HUDEP-2 (cell line): Measurements from ENCODE around the gene SUCNR1.
A peak's percentile ranks its signal among the peaks of the same experiment; 100 is the strongest.
"Not testable (repeated sequence)": the region's sequence is repeated elsewhere in the genome, so short reads cannot be mapped to it uniquely, and the experiment has no call there.

Experiments used
- DNase-seq, 76 experiments: peaks; one replicate each; lab custom pipeline; 2025; ENCODE audit not compliant: unreplicated experiment in 76 of 76; lab: John Stamatoyannopoulos, UW

SUCNR1 gene, protein sequence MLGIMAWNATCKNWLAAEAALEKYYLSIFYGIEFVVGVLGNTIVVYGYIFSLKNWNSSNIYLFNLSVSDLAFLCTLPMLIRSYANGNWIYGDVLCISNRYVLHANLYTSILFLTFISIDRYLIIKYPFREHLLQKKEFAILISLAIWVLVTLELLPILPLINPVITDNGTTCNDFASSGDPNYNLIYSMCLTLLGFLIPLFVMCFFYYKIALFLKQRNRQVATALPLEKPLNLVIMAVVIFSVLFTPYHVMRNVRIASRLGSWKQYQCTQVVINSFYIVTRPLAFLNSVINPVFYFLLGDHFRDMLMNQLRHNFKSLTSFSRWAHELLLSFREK

DNA sequence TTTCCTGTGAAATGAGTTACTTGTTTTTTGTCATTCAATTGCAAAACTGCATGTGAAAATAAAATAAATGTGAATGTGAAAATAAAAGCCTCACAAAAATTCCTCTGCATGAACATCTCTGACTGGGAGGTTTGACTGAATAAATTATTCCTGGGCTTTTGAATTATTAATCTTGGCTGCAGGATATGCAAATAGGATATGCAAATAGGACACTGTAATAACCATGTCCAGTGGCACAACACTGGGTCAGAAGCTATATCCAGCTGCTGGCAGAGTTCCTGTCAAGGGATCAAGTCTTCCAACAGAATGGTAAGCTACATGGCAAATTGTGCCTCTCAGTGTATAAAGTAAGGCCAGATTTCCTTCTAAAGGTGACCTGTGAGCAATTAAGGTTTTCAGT is at the start of gene SUCNR1:
TSS of gene SUCNR1 (plus strand) at position 246 of the 400 bp plus-strand sequence. CDS start 6,250 bp downstream, outside the sequence.
- DNase-seq, result no peak

DNA sequence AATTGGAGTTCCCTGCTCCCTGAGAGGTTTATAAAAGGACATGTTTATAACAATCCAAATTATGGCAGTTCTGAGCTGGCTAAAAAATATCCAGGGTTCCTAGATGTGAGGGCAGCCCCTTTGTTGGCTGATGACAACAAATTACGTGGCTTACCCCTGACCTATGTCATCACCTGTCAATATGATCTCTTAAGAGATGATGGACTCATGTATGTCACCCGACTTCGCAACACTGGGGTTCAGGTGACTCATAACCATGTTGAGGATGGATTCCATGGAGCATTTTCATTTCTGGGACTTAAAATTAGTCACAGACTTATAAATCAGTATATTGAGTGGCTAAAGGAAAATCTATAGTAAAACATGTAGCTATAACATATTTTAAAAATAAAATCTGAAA is 45.6 kb upstream of the SUCNR1 start:
- DNase-seq, result no peak

DNA sequence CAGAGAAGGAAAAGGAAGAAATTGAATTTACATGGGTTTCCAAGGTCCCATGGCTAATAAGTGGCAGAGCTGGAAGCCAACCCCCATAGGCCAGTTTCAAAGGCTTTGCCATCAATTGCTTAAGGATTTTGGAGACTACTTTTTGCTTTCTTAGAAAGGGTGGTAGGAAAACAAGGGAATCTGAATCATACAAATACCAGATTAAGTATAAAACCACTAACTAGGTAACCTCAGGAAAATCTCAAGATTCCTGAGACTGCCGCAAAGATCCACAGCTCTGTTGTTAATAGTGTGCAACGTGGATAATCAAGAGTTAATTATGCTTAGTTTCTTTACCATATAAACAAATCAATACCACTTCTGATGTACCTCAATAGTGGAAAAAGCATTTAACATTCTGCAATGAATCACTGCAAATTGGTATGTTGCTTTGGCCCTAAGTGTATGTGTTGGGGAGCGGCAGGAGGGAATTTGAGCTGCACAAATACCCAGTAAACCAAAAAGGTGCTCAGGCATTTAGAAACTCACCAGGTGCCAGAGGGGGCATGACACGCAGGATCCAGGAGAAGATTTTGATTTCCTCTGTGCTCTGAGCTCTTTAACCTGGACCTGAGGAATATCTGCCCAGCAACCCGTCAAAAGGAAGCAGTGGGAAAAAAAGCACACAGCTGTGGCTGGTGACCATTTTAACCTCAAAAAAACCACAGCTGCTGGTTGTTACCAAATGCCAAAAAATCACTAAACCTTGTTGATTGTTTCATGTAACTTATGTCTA is 37.5 kb upstream of the SUCNR1 start:
- DNase-seq, result no peak

- peak in 6 of 76 experiments; percentile 2 to 38 (median 6) for DNase-seq
Measured at GRCh38 chr3:151837057-151837456, 36.4 kb upstream of the SUCNR1 start.

DNA sequence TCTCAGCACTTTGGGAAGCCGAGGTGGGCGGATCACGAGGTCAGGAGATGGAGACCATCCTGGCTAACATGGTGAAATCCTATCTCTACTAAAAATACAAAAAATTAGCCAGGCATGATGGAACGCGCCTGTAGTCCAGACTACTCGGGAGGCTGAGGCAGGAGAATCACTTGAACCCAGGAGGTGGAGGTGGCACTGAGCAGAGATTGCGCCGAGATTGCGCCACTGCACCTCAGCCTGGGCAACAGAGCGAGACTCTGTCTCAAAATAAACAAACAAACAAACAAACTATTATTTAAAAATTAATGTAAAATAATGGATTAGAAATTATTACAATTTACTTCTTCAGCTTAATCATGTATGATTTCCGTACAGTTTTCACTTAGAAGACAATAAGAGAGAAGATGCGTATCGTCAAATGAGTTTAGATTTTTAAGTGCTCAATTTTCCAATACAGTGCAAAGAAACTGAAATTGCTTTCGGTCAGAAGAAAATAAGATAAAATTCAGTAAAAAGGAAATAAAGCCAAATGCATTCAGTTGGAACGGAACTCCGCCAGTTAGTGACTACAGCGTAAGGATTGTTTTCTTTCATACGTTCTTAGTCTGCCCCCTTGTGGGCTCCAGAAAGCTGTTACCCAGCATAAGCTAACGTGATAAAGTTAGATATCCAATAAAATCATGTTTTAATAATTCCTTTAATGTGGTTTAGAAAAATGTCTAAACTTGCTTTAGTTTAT is 34.7 kb upstream of the SUCNR1 start:
- DNase-seq, result peak in 31 of 76 experiments; percentile 1 to 62 (median 26)

DNA sequence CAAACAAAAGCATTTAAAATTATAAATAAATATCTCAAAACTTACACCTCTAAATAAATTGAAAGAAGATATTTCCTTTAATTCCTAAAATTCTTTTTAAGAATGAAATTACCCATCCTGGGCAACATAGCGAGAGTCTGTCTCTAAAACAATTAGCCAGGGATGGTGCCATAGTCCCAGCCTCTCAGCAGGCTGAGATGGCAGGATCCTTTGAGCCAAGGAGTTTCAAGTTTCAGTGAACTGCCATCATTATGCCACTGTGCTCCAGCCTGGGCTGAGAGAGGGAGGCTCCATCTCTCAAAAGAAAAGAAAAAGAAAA is 34.2 kb upstream of the SUCNR1 start:
- no peak for DNase-seq

DNA sequence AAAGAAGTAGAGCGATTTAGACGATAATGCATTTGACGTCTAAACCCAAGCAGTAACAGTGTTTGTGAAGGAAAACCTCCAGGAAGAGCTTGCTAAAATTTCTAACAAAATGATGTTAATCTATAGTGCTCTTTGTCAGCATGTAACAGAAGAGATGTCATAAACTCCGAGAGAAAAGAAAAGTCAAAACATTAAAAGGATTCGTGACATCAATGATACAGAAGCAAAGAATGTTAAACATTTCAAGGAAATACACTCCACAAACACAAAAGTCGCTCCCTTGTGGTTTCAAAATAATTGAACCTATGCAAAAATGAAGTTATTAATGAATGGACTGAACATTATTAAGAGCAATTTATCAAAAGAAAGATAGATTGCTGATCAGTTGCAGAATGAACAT is 31.6 kb upstream of the SUCNR1 start:
- DNase-seq, result no peak

- no peak for DNase-seq
Measured at GRCh38 chr3:151843275-151843674, 30.2 kb upstream of the SUCNR1 start.

GRCh38 chr3:151845306-151845905 is 28.0 kb upstream of the SUCNR1 start:
- DNase-seq, result peak in 1 of 76 experiments; percentile 3

GRCh38 chr3:151850065-151850464 is 23.4 kb upstream of the SUCNR1 start:
- DNase-seq, result not testable (repeated sequence)

- peak in 46 of 76 experiments; percentile 1 to 68 (median 24) for DNase-seq
Measured at GRCh38 chr3:151852074-151852811, 21.2 kb upstream of the SUCNR1 start.

DNA sequence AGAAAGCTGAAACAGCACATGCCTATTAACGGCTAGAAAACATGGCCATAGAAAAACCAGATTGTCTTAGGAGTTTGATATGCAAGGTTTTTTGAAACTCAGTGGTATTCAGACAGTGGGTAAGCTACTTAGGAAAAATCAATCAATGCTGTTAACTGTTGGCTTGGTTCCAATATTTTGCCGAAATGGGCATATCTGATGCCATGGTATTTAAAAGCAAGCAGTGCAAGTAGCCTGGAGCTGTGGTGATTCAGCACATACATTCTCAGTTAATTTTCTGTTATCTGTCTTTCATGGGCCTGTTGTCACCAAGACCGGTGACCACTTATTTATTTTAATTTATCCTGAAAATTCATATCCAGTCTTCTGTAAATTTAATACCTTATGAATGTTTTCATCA is 17.3 kb upstream of the SUCNR1 start:
- no peak for DNase-seq

- no peak for DNase-seq
Measured at GRCh38 chr3:151856641-151857040, 16.8 kb upstream of the SUCNR1 start.

DNA sequence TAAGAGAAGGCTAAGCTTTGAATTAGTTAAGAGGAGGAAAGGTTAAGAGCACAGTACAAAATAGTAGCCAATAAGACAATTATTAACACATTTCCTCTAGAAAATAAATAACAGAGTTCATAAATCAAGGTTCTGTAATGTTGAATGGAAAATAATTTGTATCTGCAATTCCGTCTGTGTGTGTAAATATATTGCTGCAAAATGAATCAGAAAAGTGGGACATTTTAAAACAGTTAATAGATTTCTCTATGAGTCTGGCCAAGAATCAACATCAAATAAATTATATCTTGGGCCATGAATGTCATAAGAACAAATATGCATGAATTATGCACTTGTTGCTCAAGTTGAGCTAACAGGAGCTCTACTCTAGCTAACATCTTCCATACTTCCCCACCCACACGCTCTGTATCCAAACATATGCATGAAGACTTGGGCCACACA is 14.2 kb upstream of the SUCNR1 start:
- no peak for DNase-seq

- no peak for DNase-seq
Measured at GRCh38 chr3:151859905-151860304, 13.5 kb upstream of the SUCNR1 start.

- no peak for DNase-seq
Measured at GRCh38 chr3:151863611-151864010, 9.8 kb upstream of the SUCNR1 start.

- no peak for DNase-seq
Measured at GRCh38 chr3:151864423-151865101, 8.9 kb upstream of the SUCNR1 start.

DNA sequence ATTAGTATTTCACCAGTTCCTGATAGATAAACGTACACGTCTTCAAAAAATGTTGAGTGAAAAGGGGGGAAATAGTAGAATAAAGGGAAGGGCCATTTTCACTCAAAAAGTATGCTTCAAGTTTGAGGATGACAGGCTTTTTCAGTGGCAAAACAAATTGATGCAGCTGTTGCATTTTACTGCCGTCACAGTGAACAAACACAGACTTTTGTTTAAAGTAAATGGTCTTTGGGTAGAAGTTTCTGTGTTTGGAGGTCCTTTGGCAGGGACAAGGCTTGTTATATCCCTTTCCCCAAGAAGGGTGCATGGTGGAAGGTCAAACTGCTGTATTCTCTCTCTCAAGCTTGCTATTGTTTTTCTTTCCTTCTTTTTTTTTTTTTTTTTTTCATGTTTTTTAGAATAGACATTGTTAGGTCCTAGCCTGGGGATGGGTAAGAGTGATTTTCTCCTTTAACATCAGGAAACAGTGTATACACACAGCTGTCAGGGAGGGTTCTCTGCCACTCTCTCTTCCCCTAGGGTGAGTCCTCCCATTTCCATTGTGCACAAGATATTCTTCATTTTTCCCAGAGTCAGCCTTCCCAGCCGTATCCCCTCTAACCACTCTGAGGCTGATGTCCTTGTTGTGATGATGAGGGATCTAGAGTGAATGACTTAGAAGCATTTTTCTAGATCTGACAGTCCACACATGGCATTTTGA is 6.6 kb upstream of the SUCNR1 start:
- DNase-seq, result no peak

- no peak for DNase-seq
Measured at GRCh38 chr3:151867666-151868065, 5.8 kb upstream of the SUCNR1 start.
